Uterus (tissue), 4 donors: ENCODE data around the gene PDIK1L. TPM values are rescaled to one million over a fixed set of nuclear protein-coding genes. Genes with fewer than 3 reads are reported as not detected.
A peak's percentile ranks its signal among the peaks of the same experiment; 100 is the strongest.

Experiments used
- DNase-seq, 2 donors: peaks; one replicate each; pipeline ENCODE4 v3.0.0-alpha.2; 2019 to 2020
- H3K27ac ChIP-seq, 2 donors: fragments of 200-600 bp; sonication (generic); 1 replicate in 1 of 2; 2 replicates in 1 of 2; pipeline ENCODE4 v1.5.1; 2016 to 2018
- H3K27me3 ChIP-seq, 2 donors: fragments of 200-600 bp; sonication (generic); one replicate each; pipeline ENCODE4 v1.5.1; 2018 to 2019; ENCODE audit warnings: control low read depth in 1 of 2
- H3K36me3 ChIP-seq, 2 donors: fragments of 200-600 bp; sonication (generic); one replicate each; pipeline ENCODE4 v1.5.1; 2019; ENCODE audit warnings: control low read depth in 1 of 2
- H3K4me1 ChIP-seq, 2 donors: fragments of 200-600 bp; sonication (generic); one replicate each; pipeline ENCODE4 v1.5.1; 2018 to 2019; ENCODE audit warnings: control low read depth in 1 of 2
- H3K4me3 ChIP-seq, 2 donors: fragments of 200-600 bp; sonication (generic); 1 replicate in 1 of 2; 2 replicates in 1 of 2; pipeline ENCODE4 v1.5.1; 2018 to 2019; ENCODE audit warnings: mild to moderate bottlenecking in 1 of 2
- H3K9me3 ChIP-seq, 2 donors: fragments of 200-600 bp; sonication (generic); one replicate each; pipeline ENCODE4 v1.5.1; 2019; ENCODE audit warnings: control low read depth in 1 of 2
- POLR2A ChIP-seq, 2 donors: fragments of 450-650 bp; IDR thresholded peaks; one replicate each; pipeline ENCODE4 v1.6.1; 2016; ENCODE audit warnings: antibody characterized with exemption in 2 of 2, mild to moderate bottlenecking in 1 of 2, moderate library complexity in 1 of 2
- intact Hi-C: fragments of 100-400 bp; cut with DNase I; formaldehyde crosslinking; loops from one replicate; pipeline ENCODE4 v1.15.1; 2023; ENCODE audit warnings: low total_unique reads
- total RNA-seq, 4 donors: library from RNA; depleted of rRNA in 3 of 4; stranded (reverse); fragments of >200 nt in 3 of 4; gene quantifications; one replicate each; pipeline versions ENCODE4 v1.1.0 to v1.2.4, GENCODE V29; 2014 to 2023
- TF ChIP-seq, protein P1 (sequence below), 4 experiments: fragments of 200-600 bp in 2 of 4; fragments of 450-650 bp in 2 of 4; sonication (generic) in 2 of 4; IDR thresholded peaks; one replicate each; pipeline ENCODE4 v1.5.1; 2016 to 2019; ENCODE audit warnings: antibody characterized with exemption in 4 of 4, mild to moderate bottlenecking in 2 of 4, moderate library complexity in 1 of 4
- donor health status: DM: yes; HTN: yes; CAD: no.

The PDIK1L gene
- total RNA-seq, 4 donors from 2014 or later = 13.8 to 95.6 (median 20.9) TPM

DNA sequence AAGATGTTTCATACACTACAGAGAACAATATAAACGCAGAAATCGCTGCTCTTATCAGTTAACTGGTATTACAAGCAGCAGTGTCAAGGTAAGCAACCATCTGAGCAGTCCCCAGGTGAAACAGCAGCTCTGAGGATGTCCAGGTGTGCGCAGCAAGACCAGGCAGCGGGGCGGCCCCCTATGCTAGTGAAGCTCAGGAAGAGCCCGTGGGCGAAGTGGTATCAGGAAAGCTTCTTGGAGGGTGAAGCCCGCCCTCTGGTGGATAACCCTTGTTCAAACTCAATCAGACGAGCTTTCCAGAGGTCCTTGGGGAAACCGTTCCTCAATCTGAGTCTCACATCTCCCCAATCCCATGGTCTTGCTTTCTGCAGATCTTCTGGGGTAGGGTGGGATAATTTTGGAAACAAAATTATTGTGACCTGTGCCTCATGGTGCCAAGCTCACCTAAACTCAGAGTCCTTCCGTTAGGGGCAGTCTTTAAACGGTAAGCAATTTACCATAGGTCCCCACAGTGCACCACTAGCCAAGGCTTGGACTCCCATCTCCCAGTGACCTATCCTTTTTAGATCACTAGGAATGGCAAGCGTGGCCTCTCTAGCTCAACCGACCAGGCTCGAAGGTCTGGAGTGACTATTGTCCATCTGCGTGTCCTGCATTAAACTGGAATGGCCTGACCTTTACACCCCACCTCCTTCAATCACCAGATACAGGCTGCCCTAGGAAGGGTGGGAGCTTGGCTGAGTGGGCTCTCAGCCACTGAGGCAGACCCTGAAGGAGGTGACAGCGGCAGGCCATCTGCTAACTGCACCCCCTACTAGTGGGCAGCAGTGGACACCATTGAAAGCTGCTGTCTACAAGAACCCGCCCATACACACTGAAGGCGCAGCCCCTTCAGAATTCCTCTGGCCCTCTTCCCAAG lies 33.7 kb downstream of the PDIK1L start:
- Histone ChIP-seq H3K27me3 (no peaks in the 10 kb centered on the region), H3K4me3 (no peak overlapping the region), H3K27ac (no peak overlapping the region), H3K9me3 (no peaks in the 10 kb centered on the region), H3K4me1 (no peaks in the 10 kb centered on the region), H3K36me3 (no peaks in the 10 kb centered on the region)
- no peak for TF ChIP-seq POLR2A (IDR thresholded peaks at IDR 0.05)
- TF ChIP-seq, protein P1, sequence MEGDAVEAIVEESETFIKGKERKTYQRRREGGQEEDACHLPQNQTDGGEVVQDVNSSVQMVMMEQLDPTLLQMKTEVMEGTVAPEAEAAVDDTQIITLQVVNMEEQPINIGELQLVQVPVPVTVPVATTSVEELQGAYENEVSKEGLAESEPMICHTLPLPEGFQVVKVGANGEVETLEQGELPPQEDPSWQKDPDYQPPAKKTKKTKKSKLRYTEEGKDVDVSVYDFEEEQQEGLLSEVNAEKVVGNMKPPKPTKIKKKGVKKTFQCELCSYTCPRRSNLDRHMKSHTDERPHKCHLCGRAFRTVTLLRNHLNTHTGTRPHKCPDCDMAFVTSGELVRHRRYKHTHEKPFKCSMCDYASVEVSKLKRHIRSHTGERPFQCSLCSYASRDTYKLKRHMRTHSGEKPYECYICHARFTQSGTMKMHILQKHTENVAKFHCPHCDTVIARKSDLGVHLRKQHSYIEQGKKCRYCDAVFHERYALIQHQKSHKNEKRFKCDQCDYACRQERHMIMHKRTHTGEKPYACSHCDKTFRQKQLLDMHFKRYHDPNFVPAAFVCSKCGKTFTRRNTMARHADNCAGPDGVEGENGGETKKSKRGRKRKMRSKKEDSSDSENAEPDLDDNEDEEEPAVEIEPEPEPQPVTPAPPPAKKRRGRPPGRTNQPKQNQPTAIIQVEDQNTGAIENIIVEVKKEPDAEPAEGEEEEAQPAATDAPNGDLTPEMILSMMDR (IDR thresholded peaks at IDR 0.05) = peak; percentile 76 to 81 (median 76)
- DNase-seq = peak; percentile 68 to 82
- intact Hi-C loops = loop anchor here (2.0 to 5.0 kb wide), 2 partner anchors 40 to 108 kb away; no protein-coding TSS in a partner anchor

DNA sequence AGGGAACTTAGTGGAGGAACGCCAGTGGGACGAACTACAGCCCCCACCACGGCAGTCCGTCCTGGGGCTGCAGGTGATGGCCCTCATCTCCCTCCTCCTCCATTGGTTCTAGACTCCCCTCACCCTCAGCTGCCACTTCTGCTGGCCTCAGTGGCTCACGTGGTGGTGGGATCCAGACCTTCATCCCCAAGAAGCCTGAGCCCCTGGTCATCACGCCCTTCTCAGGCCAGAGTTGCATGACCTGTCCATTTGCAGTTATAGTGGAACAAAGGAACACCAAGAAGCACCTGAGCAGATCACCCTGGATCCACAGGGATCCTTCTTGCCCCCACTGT lies 34.3 kb downstream of the PDIK1L start:
- no peaks in the 10 kb centered on the region for H3K36me3 ChIP-seq
- TF ChIP-seq, protein P1 (IDR thresholded peaks at IDR 0.05) = no peak
- no peak for TF ChIP-seq POLR2A (IDR thresholded peaks at IDR 0.05)

DNA sequence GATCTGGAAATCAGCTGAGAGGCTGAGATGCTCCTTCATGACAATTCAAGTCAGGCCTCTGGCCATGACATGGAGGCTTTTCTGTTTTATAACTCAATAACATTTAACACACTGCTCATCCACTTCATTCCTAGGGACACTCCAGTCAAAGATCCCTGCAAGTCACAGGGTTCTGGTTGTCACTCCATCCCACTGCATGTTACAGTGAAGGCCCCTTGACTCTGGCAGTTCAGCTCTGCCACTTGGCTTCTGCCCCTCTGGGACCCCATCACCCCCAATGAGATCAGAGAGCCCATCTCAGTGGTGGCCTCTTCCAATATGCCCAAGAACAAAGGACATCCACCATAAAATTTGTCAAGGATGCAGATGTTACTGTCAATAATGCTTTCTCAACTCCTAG lies 37.3 kb downstream of the PDIK1L start:
- no peaks in the 10 kb centered on the region for H3K4me1 ChIP-seq
- no peak for DNase-seq
- H3K9me3 ChIP-seq = no peaks in the 10 kb centered on the region
- no peaks in the 10 kb centered on the region for H3K36me3 ChIP-seq
- H3K27ac ChIP-seq = no peak overlapping the region
- no peaks in the 10 kb centered on the region for H3K27me3 ChIP-seq
- intact Hi-C loops = loop anchor here (5.0 kb wide), 1 partner anchor 112 kb away; no protein-coding TSS in a partner anchor
- TF ChIP-seq, protein P1 (IDR thresholded peaks at IDR 0.05) = no peak
- no peak for TF ChIP-seq POLR2A (IDR thresholded peaks at IDR 0.05)
- H3K4me3 ChIP-seq = no peak overlapping the region

More for the DNA sequence above, 34.3 kb downstream of the PDIK1L start:
- no peaks in the 10 kb centered on the region for H3K4me1 ChIP-seq
- H3K27ac ChIP-seq = no peak overlapping the region
- H3K27me3 ChIP-seq = no peaks in the 10 kb centered on the region
- DNase-seq = no peak
- intact Hi-C loops = loop anchor here (2.0 to 5.0 kb wide), 2 partner anchors 41 to 109 kb away; no protein-coding TSS in a partner anchor
- no peaks in the 10 kb centered on the region for H3K9me3 ChIP-seq
- H3K4me3 ChIP-seq = no peak overlapping the region

DNA sequence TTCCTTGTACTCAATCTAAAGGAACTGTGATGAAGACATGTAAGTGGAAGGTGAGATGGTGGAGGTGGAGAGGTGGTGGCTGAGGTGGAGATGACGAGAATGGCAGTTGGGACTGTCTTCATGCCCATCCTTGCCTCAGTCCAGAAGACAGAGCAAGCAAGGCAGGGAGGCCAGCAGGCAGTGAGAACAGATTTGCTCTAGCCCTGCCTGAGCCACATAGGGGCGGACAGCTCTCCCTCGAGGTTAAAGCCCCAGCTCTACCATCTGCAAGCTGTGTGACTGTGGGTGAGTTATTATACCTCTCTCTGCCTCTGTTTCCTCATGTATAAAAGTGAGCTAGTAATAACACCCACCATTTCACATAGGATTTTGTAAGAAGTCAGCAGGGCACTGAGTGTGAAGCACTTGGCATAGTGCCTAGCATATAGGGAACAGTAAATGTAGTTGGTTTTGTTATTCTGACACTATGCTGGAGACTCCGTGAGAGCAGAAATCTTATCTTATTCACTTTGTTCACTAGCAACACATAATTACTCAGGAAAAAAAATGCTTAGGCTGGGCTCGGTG lies 42.4 kb downstream of the PDIK1L start:
- intact Hi-C loops = no loop called here

More for the DNA sequence above, 42.4 kb downstream of the PDIK1L start:
- no peak overlapping the region for H3K27ac ChIP-seq
- no peaks in the 10 kb centered on the region for H3K27me3 ChIP-seq
- H3K9me3 ChIP-seq = no peaks in the 10 kb centered on the region
- DNase-seq = no peak
- no peak for TF ChIP-seq POLR2A (IDR thresholded peaks at IDR 0.05)
- TF ChIP-seq, protein P1 (IDR thresholded peaks at IDR 0.05) = no peak
- no peaks in the 10 kb centered on the region for H3K4me1 ChIP-seq
- no peaks in the 10 kb centered on the region for H3K36me3 ChIP-seq
- H3K4me3 ChIP-seq = no peak overlapping the region
